ENCODE data around the gene PLPP6.
A peak's percentile ranks its signal among the peaks of the same experiment; 100 is the strongest.

The PLPP6 gene

DNA sequence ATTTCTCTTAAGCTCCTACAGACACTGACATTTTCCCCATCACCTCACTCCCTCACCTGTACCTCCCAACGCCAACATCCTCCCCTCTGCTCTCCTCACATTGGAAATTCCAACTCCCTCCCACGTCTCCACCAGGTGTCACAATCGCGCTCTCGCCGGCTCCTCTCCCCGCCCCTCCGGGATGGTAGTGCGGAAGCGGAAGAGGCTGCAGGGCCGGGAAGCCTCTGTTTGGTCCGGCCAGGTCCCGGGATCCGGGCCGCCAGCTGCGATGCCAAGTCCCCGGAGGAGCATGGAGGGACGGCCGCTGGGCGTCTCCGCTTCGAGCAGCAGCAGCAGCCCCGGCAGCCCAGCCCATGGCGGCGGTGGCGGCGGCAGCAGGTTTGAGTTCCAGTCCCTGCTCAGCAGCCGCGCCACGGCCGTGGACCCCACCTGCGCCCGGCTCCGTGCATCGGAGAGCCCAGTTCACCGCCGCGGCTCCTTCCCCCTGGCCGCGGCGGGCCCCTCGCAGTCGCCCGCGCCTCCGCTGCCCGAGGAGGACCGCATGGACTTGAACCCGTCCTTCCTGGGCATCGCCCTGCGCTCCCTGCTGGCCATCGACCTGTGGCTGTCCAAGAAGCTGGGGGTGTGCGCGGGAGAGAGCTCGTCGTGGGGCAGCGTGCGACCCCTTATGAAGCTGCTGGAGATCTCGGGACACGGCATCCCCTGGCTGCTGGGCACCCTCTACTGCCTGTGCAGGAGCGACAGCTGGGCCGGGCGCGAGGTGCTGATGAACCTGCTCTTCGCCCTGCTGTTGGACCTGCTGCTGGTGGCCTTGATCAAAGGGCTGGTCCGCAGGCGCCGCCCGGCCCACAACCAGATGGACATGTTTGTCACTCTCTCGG, at the start of gene PLPP6:
PLPP6 (plus strand) TSS at position 187 of the 881 bp plus-strand sequence; CDS start at position 269, 82 bp downstream.
- TF ChIP-seq, protein P1, sequence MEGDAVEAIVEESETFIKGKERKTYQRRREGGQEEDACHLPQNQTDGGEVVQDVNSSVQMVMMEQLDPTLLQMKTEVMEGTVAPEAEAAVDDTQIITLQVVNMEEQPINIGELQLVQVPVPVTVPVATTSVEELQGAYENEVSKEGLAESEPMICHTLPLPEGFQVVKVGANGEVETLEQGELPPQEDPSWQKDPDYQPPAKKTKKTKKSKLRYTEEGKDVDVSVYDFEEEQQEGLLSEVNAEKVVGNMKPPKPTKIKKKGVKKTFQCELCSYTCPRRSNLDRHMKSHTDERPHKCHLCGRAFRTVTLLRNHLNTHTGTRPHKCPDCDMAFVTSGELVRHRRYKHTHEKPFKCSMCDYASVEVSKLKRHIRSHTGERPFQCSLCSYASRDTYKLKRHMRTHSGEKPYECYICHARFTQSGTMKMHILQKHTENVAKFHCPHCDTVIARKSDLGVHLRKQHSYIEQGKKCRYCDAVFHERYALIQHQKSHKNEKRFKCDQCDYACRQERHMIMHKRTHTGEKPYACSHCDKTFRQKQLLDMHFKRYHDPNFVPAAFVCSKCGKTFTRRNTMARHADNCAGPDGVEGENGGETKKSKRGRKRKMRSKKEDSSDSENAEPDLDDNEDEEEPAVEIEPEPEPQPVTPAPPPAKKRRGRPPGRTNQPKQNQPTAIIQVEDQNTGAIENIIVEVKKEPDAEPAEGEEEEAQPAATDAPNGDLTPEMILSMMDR (IDR thresholded peaks at IDR 0.05; ENCODE audit: control insufficient read depth, insufficient read depth, low read depth, low read length, missing control alignments): peak; percentile 64

DNA sequence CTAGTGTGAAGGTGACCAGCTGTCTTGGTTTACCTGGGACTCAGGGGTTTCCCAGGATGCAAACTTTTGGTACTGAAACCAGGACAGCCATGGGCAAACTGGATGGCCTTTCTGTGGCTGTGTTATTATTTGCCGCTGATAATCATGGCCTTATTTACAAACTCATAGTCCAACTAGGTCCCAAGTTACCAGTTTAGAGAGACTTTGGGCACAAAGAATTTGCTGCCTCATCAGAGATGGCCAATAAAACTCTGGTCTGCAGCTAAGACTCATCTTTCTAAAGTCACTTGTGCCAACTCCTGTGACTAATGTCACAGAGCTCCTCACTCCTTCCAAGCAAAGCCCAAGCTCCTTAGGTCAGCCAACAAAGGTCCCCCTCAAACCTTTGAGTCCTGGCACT, 47.5 kb upstream of the PLPP6 start:
- DNase-seq (ENCODE audit: low read depth): no peak
- TF ChIP-seq, protein P1 (IDR thresholded peaks at IDR 0.05; ENCODE audit: control insufficient read depth, insufficient read depth, low read depth, low read length, missing control alignments): no peak
- H3K4me3 ChIP-seq (ENCODE audit: control insufficient read depth, low read depth, low read length): no peak overlapping the region

More for the DNA sequence above, at the start of gene PLPP6:
- no peak for DNase-seq (ENCODE audit: low read depth)
- peak within 1 kb of the TSS; percentile 62 for H3K4me3 ChIP-seq (ENCODE audit: control insufficient read depth, low read depth, low read length)

DNA sequence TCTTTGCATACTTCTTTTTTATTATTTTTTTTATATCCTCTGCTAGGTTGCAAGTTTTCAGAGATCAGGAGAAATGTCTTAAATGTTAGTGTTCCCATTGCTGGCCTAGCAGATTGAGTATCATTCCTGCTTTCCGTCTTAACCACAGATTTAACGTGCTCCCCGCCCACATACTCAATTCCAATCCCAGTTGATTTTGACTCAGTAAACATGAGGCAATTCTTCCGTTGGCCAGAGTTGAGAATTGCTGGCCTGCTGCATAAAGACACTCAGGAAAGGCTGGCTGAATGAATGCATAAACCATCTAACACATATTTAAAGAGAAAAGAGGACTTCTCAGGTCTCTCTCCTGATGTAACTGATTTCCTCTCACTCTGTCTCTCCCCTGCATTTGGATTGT, 46.8 kb upstream of the PLPP6 start:
- TF ChIP-seq, protein P1 (IDR thresholded peaks at IDR 0.05; ENCODE audit: control insufficient read depth, insufficient read depth, low read depth, low read length, missing control alignments): no peak
- no peak overlapping the region for H3K4me3 ChIP-seq (ENCODE audit: control insufficient read depth, low read depth, low read length)
- DNase-seq (ENCODE audit: low read depth): peak; percentile 61

DNA sequence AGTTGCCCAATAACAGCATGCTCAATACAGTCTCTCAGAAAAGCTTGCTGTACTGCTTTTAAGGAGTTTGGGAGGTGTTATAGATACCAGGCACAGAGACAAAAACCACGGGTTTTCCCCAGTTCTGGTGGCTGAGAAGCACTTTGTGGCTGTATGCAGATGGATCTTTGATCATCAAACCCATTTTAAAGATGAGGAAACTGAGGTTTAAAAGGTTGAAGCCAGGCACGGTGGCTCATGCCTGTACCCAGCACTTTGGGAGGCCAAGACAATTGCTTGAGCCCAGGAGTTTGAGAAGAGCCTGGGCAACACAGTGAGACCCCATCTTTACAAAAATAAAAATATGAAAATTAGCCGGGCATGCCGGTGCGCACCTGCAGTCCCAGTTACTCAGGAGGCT, 46.3 kb upstream of the PLPP6 start:
- DNase-seq (ENCODE audit: low read depth): no peak
- TF ChIP-seq, protein P1 (IDR thresholded peaks at IDR 0.05; ENCODE audit: control insufficient read depth, insufficient read depth, low read depth, low read length, missing control alignments): no peak
- no peak overlapping the region for H3K4me3 ChIP-seq (ENCODE audit: control insufficient read depth, low read depth, low read length)

DNA sequence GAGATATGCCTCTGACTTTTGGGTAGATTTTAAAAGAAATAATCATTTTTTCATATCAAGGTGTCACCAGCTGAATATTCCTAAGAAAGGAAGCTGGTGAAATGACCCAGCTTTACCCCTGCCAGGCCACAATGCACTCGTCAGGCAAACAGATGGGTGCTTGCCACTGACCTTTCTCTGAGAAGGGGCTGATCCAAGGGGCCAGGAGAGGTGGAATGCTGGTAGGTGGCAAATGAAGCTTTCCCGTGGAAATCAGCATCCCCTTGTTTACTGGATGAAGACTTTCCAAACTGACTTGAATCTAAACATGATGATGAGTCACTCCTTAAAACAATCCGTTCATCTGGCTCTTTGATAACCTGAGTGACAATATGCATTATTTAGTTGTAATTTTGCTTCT, 44.3 kb upstream of the PLPP6 start:
- no peak overlapping the region for H3K4me3 ChIP-seq (ENCODE audit: control insufficient read depth, low read depth, low read length)
- TF ChIP-seq, protein P1 (IDR thresholded peaks at IDR 0.05; ENCODE audit: control insufficient read depth, insufficient read depth, low read depth, low read length, missing control alignments): no peak
- no peak for DNase-seq (ENCODE audit: low read depth)

- DNase-seq (ENCODE audit: low read depth): no peak
- TF ChIP-seq, protein P1 (IDR thresholded peaks at IDR 0.05; ENCODE audit: control insufficient read depth, insufficient read depth, low read depth, low read length, missing control alignments): no peak
- no peak overlapping the region for H3K4me3 ChIP-seq (ENCODE audit: control insufficient read depth, low read depth, low read length)
These were observed 43.4 kb upstream of the PLPP6 start for GRCh38 chr9:4618700-4619099.
